Upper lobe of right lung (tissue), 1 donor: ENCODE measurements around the gene ATP10A. TPM values are rescaled to one million over a fixed set of nuclear protein-coding genes. Genes with fewer than 3 reads are reported as not detected.
A peak's percentile ranks its signal among the peaks of the same experiment; 100 is the strongest.

Experiments
- ATAC-seq: fragments of 200-7000 bp; cut with Tn5 transposase; one replicate; pipeline ENCODE4 v1.9.1; 2020; ENCODE audit warnings: mild to moderate bottlenecking, moderate library complexity
- DNase-seq: peaks from one replicate; pipeline ENCODE4 v3.0.0-alpha.2; 2020
- H3K27ac ChIP-seq: fragments of 200-600 bp; one replicate; pipeline ENCODE4 v1.8.0; 2022
- H3K27me3 ChIP-seq: fragments of 200-600 bp; one replicate; pipeline ENCODE4 v1.8.0; 2022; ENCODE audit warnings: mild to moderate bottlenecking
- H3K36me3 ChIP-seq: fragments of 200-600 bp; one replicate; pipeline ENCODE4 v1.8.0; 2022
- H3K4me1 ChIP-seq: fragments of 200-600 bp; one replicate; pipeline ENCODE4 v1.8.0; 2022
- H3K4me3 ChIP-seq: fragments of 200-600 bp; one replicate; pipeline ENCODE4 v1.8.0; 2022; ENCODE audit warnings: mild to moderate bottlenecking
- H3K9me3 ChIP-seq: fragments of 200-600 bp; one replicate; pipeline ENCODE4 v1.8.0; 2022
- intact Hi-C: fragments of 100-400 bp; cut with DNase I; formaldehyde crosslinking; loops from one replicate; pipeline ENCODE4 v1.11.0; 2022
- total RNA-seq: library from RNA; stranded (reverse); fragmentation: NEBNext Ultra II Directional; extraction: Animal tissue kit (Norgen Biotek cat#: 25700); gene quantifications from one replicate; pipeline ENCODE4 v1.2.1, GENCODE V29; 2021
- TF ChIP-seq, protein P1 (sequence below): fragments of 200-600 bp; IDR thresholded peaks from one replicate; pipeline ENCODE4 v1.8.0; 2022; ENCODE audit warnings: antibody characterized with exemption
- donor health status: DM: no; HTN: yes; CAD: no; lungs with severe emphysema.

ATP10A gene
- total RNA-seq, 1 donor from 2014 or later: 31.1 TPM

GRCh38 chr15:25789211-25789610, 73.9 kb downstream of the ATP10A start:
- no peak overlapping the region for H3K4me3 ChIP-seq
- TF ChIP-seq, protein P1, sequence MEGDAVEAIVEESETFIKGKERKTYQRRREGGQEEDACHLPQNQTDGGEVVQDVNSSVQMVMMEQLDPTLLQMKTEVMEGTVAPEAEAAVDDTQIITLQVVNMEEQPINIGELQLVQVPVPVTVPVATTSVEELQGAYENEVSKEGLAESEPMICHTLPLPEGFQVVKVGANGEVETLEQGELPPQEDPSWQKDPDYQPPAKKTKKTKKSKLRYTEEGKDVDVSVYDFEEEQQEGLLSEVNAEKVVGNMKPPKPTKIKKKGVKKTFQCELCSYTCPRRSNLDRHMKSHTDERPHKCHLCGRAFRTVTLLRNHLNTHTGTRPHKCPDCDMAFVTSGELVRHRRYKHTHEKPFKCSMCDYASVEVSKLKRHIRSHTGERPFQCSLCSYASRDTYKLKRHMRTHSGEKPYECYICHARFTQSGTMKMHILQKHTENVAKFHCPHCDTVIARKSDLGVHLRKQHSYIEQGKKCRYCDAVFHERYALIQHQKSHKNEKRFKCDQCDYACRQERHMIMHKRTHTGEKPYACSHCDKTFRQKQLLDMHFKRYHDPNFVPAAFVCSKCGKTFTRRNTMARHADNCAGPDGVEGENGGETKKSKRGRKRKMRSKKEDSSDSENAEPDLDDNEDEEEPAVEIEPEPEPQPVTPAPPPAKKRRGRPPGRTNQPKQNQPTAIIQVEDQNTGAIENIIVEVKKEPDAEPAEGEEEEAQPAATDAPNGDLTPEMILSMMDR: no peak
- DNase-seq (no peak), ATAC-seq (no peak)
- no peaks in the 10 kb centered on the region for H3K36me3 ChIP-seq
- H3K9me3 ChIP-seq: no peaks in the 10 kb centered on the region
- intact Hi-C loops: no loop called here
- no peaks in the 10 kb centered on the region for H3K27me3 ChIP-seq
- H3K27ac ChIP-seq: no peak overlapping the region
- H3K4me1 ChIP-seq: peaks cover 33% of the 10 kb centered on the region

- H3K36me3 ChIP-seq: no peaks in the 10 kb centered on the region
- no peak overlapping the region for H3K4me3 ChIP-seq
- H3K27me3 ChIP-seq: no peaks in the 10 kb centered on the region
- TF ChIP-seq, protein P1: no peak
- no peaks in the 10 kb centered on the region for H3K9me3 ChIP-seq
- DNase-seq (peak; percentile 79), ATAC-seq (peak; percentile 61)
- H3K27ac ChIP-seq: peak overlapping the region; percentile 45
- H3K4me1 ChIP-seq: peaks cover 33% of the 10 kb centered on the region
- intact Hi-C loops: no loop called here
Measured at GRCh38 chr15:25787855-25788520, 75.1 kb downstream of the ATP10A start.

DNA sequence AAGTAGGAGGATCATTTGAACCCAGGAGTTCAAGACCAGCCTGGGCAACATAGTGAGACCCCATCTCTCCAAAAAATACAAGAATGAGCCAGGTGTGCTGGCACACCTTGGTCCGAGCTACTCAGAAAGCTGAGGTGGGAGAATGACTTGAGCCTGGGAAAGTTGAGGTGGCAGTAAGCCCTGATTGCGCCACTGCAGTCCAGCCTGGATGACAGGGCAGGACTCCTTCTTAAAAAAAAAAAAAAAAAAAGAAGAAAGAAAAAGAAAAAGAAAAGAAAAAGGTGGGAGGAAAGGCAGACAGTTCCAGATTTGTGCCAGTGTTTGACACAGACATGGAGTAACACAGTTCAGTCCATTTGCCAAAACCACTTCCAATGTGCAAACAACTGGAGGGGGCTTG, 75.7 kb downstream of the ATP10A start:
- Histone ChIP-seq H3K27me3 (no peaks in the 10 kb centered on the region), H3K36me3 (no peaks in the 10 kb centered on the region), H3K9me3 (no peaks in the 10 kb centered on the region), H3K4me3 (no peak overlapping the region), H3K4me1 (peaks cover 33% of the 10 kb centered on the region), H3K27ac (peak overlapping the region; percentile 45)
- intact Hi-C loops: no loop called here
- TF ChIP-seq, protein P1: no peak
- DNase-seq (no peak), ATAC-seq (no peak)

DNA sequence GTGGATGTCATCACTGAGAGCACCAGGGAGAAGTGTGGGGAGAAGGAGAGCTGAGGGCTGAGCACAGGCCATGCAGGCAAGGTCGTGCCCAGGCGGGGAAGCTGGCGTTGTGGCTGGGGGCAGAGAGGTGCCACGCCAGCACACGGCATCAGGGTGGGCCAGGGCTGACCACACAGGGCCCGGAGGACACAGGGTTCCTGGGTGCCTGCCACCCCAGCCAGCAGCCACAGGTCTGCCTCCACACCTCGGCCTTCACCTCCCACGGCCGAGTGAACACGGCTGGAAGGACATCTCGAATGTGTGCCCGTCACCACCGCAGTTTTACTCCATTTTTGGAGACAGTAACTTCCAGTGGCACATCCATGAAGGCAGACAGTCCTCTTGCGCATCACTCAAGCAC, 77.1 kb downstream of the ATP10A start:
- Histone ChIP-seq H3K4me3 (no peak overlapping the region), H3K9me3 (no peaks in the 10 kb centered on the region), H3K36me3 (no peaks in the 10 kb centered on the region), H3K27ac (no peak overlapping the region), H3K27me3 (no peaks in the 10 kb centered on the region), H3K4me1 (peaks cover 33% of the 10 kb centered on the region)
- TF ChIP-seq, protein P1: no peak
- no peak for ATAC-seq
- intact Hi-C loops: no loop called here
- DNase-seq: no peak

GRCh38 chr15:25785641-25786025, 77.5 kb downstream of the ATP10A start:
- no peaks in the 10 kb centered on the region for H3K27me3 ChIP-seq
- peaks cover 3% of the 10 kb centered on the region for H3K36me3 ChIP-seq
- peaks cover 33% of the 10 kb centered on the region for H3K4me1 ChIP-seq
- no peaks in the 10 kb centered on the region for H3K9me3 ChIP-seq
- ATAC-seq: peak; percentile 12
- H3K27ac ChIP-seq: no peak overlapping the region
- intact Hi-C loops: no loop called here
- TF ChIP-seq, protein P1: no peak
- no peak overlapping the region for H3K4me3 ChIP-seq
- no peak for DNase-seq
